IPS-20b (cell line): ENCODE results near the gene EP300.
A peak's percentile ranks its signal among the peaks of the same experiment; 100 is the strongest.

Source experiments
- H3K27ac ChIP-seq: one replicate; pipeline ENCODE4 v1.5.1; 2013; ENCODE audit warnings: low read length
- H3K27me3 ChIP-seq: 2 replicates; pipeline ENCODE4 v1.6.1; 2013; ENCODE audit warnings: mild to moderate bottlenecking, low read length, inconsistent platforms; ENCODE audit not compliant: insufficient read depth
- H3K36me3 ChIP-seq: 2 replicates; pipeline ENCODE4 v1.6.1; 2013; ENCODE audit warnings: low read depth, mild to moderate bottlenecking, inconsistent platforms, low read length, moderate library complexity; ENCODE audit not compliant: insufficient read depth
- H3K4me1 ChIP-seq: 2 replicates; pipeline ENCODE4 v1.6.1; 2013; ENCODE audit warnings: mild to moderate bottlenecking, control low read depth, inconsistent platforms, low read length, moderate library complexity; ENCODE audit not compliant: insufficient read depth
- H3K4me3 ChIP-seq: 2 replicates; pipeline ENCODE4 v1.5.1; 2013; ENCODE audit warnings: mild to moderate bottlenecking, low read length, inconsistent platforms
- H3K9ac ChIP-seq: 2 replicates; pipeline ENCODE4 v1.6.1; 2013; ENCODE audit warnings: low read depth, mild to moderate bottlenecking, inconsistent platforms, low read length, moderate library complexity
- H3K9me3 ChIP-seq: 2 replicates; pipeline ENCODE4 v1.6.1; 2013; ENCODE audit warnings: mild to moderate bottlenecking, low read depth, low read length, inconsistent platforms; ENCODE audit not compliant: insufficient read depth

The EP300 gene

DNA sequence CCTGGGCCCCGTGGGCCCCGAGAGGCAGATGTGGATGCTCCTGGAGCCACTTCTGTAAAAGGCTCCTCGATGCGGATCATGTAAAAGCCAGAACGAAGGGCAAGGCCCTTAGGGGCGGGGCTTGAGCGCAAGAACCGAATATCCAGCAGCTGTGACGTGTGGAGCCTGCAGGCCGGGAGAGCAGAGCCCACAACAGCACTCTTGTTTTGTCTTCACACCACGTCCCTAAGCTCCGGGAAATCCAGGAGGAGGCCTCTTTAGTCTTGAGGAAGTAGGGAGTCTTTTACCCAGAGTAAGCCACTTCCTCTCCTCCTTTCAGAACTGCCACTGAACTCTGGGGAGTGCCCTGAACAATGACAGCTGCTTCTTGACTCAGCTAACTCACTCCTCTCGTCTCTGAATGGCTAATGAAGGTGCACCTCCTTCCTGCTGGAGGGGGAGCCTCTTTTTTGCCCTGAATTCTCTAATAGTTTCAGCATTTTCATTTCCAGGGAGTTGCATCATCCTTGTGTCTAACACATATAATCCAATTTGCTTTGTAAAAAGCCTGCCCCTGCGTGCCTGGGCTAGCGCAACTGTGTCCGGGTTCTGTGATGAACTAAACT lies 125.3 kb downstream of the EP300 start:
- no peaks in the 10 kb centered on the region for H3K9me3 ChIP-seq
- peaks cover 11% of the 10 kb centered on the region; the same call in 1 of the 2 replicates for H3K4me1 ChIP-seq
- no peak overlapping the region for H3K27ac ChIP-seq
- H3K9ac ChIP-seq = peak overlapping the region; percentile 1; the same call in 1 of the 2 replicates
- H3K36me3 ChIP-seq = peaks cover 69% of the 10 kb centered on the region
- H3K4me3 ChIP-seq = no peak overlapping the region
- no peaks in the 10 kb centered on the region for H3K27me3 ChIP-seq

DNA sequence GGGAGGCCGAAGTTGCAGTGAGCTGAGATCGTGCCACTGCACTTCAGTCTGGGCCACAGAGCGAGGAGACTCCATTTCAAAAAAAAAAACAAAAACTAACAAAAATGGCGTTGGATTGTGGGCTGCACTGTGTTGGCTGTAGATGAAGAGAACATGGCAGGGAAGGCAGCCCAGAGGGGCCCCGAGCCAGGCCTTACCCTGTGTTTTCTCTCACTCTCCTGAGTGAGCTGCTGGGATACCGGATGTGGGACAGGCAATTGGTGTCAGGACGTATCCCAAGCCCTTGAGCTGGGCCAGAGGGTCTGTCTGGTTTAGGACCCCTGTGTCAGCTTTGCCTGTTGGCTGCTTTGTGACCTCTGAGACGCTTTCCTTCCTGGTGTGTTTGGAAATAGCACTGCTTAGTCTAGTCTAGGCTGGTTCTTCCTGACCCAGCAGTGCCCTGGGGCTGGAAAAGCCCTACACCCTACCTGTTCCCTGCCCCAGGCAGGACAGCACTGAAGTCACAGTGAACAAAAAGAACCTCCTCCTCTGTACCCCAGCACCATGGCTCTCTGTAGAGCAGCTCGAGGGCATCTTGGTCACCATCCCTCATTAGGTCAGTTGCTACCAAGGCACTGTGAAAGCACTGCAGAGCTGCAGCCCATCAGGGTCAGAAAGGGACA lies 130.6 kb downstream of the EP300 start:
- H3K27ac ChIP-seq = no peak overlapping the region
- no peaks in the 10 kb centered on the region for H3K27me3 ChIP-seq
- no peaks in the 10 kb centered on the region for H3K9me3 ChIP-seq
- H3K4me3 ChIP-seq = no peak overlapping the region
- H3K4me1 ChIP-seq = no peaks in the 10 kb centered on the region
- peaks cover 85% of the 10 kb centered on the region for H3K36me3 ChIP-seq
- H3K9ac ChIP-seq = no peak overlapping the region

DNA sequence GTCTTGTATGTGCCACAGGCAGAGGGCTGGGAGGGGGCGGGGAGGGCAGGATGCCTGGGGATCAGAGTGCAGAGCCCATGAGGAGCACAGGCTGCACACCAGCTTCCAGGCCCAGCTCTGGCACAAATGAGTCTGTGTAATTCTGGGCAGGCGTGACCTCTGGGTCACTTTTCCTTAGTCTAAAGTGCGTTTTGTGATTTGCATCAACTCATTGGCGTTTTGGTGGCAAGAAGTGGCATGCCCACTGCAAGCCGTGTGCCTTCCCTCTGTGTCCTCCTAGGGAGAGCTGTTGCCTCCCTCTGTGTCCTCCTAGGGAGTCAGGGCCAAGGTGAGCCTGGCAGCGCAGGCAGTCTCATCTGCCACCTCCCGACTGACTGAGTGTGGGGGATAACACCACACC lies 131.1 kb downstream of the EP300 start:
- peaks cover 87% of the 10 kb centered on the region for H3K36me3 ChIP-seq
- H3K9ac ChIP-seq = no peak overlapping the region; the same call in 1 of the 2 replicates
- H3K4me1 ChIP-seq = no peaks in the 10 kb centered on the region

DNA sequence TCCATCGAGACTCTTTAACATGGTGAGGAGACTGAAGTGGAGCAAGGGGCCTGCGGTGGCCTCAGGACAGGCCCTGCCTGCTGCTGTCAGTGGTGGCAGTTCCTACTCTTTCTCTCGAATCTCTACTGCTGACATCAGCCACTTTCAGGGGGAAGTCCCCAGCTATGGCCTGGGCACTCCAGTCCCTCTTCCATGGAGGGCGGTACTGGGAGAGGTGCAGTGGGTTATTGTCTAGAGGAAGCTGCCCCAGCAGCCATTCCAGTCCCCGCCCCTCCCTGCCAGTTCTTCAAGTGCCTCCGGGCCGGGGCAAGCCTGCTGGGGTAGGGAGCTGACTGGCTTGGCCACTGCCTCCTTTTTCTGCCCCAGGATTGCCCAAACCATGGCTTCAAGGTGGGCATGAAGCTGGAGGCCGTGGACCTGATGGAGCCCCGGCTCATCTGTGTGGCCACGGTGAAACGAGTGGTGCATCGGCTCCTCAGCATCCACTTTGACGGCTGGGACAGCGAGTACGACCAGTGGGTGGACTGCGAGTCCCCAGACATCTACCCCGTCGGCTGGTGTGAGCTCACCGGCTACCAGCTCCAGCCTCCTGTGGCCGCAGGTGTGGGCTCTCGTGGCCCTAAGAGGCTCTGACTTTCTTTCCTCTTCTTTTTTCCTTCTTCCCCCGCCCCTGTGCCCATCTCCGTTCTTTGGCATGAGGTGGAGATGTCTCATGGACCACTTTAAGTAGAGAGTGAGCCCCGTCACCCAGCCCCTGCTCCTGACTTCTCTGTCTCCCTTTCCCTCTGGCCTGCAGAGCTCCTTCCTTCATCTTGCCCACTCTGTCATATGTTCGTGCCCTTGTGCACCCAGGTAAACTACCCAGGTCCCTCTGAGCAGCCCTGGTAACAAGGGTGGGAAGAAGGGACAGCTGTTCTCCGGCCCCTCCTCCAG lies 134.6 kb downstream of the EP300 start:
- H3K27me3 ChIP-seq = no peaks in the 10 kb centered on the region
- H3K9me3 ChIP-seq = no peaks in the 10 kb centered on the region
- H3K36me3 ChIP-seq = peaks cover 73% of the 10 kb centered on the region
- H3K9ac ChIP-seq = no peak overlapping the region
- H3K4me3 ChIP-seq = no peak overlapping the region
- no peaks in the 10 kb centered on the region for H3K4me1 ChIP-seq
- no peak overlapping the region for H3K27ac ChIP-seq

More for the DNA sequence above, 131.1 kb downstream of the EP300 start:
- Histone ChIP-seq H3K4me3 (no peak overlapping the region), H3K27me3 (no peaks in the 10 kb centered on the region), H3K9me3 (no peaks in the 10 kb centered on the region), H3K27ac (no peak overlapping the region)

DNA sequence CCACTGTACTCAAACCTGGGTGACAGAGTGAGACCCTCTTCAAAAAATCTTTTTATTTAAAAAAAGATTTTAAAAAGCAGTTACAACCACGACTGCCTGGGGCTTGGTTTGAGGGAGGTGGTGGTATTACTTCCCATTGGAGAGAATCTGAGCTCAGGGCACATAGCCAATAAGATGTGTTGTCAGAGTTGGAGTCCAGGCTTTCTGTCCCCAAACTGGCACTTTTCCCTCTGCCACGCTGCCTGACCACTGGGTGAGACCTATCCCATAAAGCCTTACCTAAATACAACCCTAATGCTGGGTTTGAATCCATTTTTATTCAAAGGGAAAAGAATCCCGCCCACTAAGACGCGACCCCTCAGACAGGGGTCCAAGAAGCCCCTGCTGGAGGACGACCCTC lies 136.8 kb downstream of the EP300 start:
- H3K27me3 ChIP-seq = no peaks in the 10 kb centered on the region
- no peaks in the 10 kb centered on the region for H3K9me3 ChIP-seq
- H3K27ac ChIP-seq = no peak overlapping the region
- peaks cover 51% of the 10 kb centered on the region for H3K36me3 ChIP-seq
- no peak overlapping the region for H3K4me3 ChIP-seq
- H3K9ac ChIP-seq = no peak overlapping the region
- no peaks in the 10 kb centered on the region for H3K4me1 ChIP-seq
